Peyer's patch (tissue), 4 donors: ENCODE data around the gene EN2. TPM values are rescaled to one million over a fixed set of nuclear protein-coding genes. Genes with fewer than 3 reads are reported as not detected.

Experiments used
- DNase-seq, 3 donors: peaks; one replicate each; pipeline ENCODE4 v3.0.0-alpha.2; 2017 to 2019
- H3K27ac ChIP-seq, 4 donors: fragments of 200-600 bp; sonication (generic); one replicate each; pipeline ENCODE4 v1.5.1; 2016 to 2019
- H3K27me3 ChIP-seq, 2 donors: fragments of 200-600 bp; sonication (generic); one replicate each; pipeline ENCODE4 v1.5.1; 2019
- H3K36me3 ChIP-seq, 3 donors: fragments of 200-600 bp; sonication (generic); one replicate each; pipeline ENCODE4 v1.5.1; 2016 to 2019
- H3K4me1 ChIP-seq, 4 donors: fragments of 200-600 bp; sonication (generic); one replicate each; pipeline ENCODE4 v1.5.1; 2016 to 2019
- H3K4me3 ChIP-seq, 4 donors: fragments of 200-600 bp; sonication (generic); 1 replicate in 3 of 4; 2 replicates in 1 of 4; pipeline ENCODE4 v1.5.1; 2016 to 2019; ENCODE audit warnings: mild to moderate bottlenecking in 1 of 4
- H3K9me3 ChIP-seq, 4 donors: fragments of 200-600 bp; sonication (generic); one replicate each; pipeline ENCODE4 v1.5.1; 2016 to 2019; ENCODE audit warnings: mild to moderate bottlenecking in 1 of 4
- CTCF ChIP-seq, 6 experiments: fragments of 450-650 bp in 4 of 6; fragments of 200-600 bp in 2 of 6; sonication (generic) in 1 of 6; IDR thresholded peaks; one replicate each; pipeline ENCODE4 v1.5.1; 2017 to 2019; ENCODE audit warnings: antibody characterized with exemption in 6 of 6, mild to moderate bottlenecking in 3 of 6, moderate library complexity in 1 of 6
- POLR2A ChIP-seq, 2 donors: fragments of 450-650 bp; IDR thresholded peaks; one replicate each; pipeline ENCODE4 v1.5.1; 2017; ENCODE audit warnings: antibody characterized with exemption in 2 of 2, mild to moderate bottlenecking in 2 of 2, moderate library complexity in 2 of 2
- total RNA-seq, 4 donors: library from RNA; depleted of rRNA; stranded (reverse); fragments of >200 nt; gene quantifications; one replicate each; pipeline ENCODE4 v1.1.0, GENCODE V29; 2016

Gene EN2
- total RNA-seq, 4 donors from 2014 or later, result not detected

- H3K4me1 ChIP-seq, result peaks cover 0 to 8% (median 0%) of the 10 kb centered on the region in 4 donors
- no peak for DNase-seq
- no peaks in the 10 kb centered on the region for H3K36me3 ChIP-seq
- peaks cover 0 to 26% of the 10 kb centered on the region in 2 donors for H3K27me3 ChIP-seq
- no peak overlapping the region for H3K4me3 ChIP-seq
- TF ChIP-seq POLR2A (IDR thresholded peaks at IDR 0.05) (no peak), CTCF (IDR thresholded peaks at IDR 0.05) (no peak)
- H3K9me3 ChIP-seq, result no peaks in the 10 kb centered on the region
- no peak overlapping the region for H3K27ac ChIP-seq
Measured at GRCh38 chr7:155511702-155511996, 53.7 kb downstream of the EN2 start.

DNA sequence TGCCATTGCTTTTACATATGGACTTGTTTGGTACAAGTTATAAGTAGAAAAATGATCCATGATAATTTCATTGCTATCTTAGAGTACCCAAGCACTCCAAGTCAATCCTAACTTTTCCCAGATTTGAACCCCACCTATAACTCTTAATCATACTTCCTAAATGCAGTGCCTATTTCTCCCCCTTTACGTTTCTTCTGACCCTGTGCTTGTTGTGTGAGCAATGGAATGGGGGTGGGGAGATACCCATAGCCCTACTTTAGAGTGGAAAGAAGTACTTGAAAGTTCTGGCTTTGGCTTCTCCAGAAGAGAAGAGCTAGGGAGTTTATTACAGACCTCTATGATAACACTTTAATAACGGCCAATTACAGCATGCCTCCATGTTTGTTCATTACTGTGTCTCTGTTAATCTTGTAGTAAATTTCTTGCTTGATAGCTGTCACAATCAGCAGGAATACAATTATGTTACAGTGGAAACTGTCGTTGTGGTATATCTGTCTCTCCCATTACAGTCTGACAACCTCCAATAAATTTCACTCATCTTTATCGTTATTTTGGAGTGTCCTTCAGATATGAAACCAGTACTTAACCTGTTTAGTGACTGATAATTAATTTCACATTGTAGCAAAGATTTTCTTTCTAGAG lies 54.4 kb downstream of the EN2 start:
- no peak for DNase-seq
- Histone ChIP-seq H3K9me3 (no peaks in the 10 kb centered on the region), H3K36me3 (no peaks in the 10 kb centered on the region), H3K27me3 (peaks cover 0 to 26% of the 10 kb centered on the region in 2 donors), H3K4me3 (no peak overlapping the region), H3K4me1 (peaks cover 0 to 8% (median 0%) of the 10 kb centered on the region in 4 donors), H3K27ac (no peak overlapping the region)
- no peak for TF ChIP-seq POLR2A (IDR thresholded peaks at IDR 0.05)
- no peak for TF ChIP-seq CTCF (IDR thresholded peaks at IDR 0.05)

- no peak for DNase-seq
- Histone ChIP-seq H3K9me3 (no peaks in the 10 kb centered on the region), H3K4me1 (peaks cover 0 to 8% (median 0%) of the 10 kb centered on the region in 4 donors), H3K27ac (no peak overlapping the region), H3K36me3 (no peaks in the 10 kb centered on the region), H3K4me3 (no peak overlapping the region), H3K27me3 (peaks cover 0 to 18% of the 10 kb centered on the region in 2 donors)
- TF ChIP-seq POLR2A (IDR thresholded peaks at IDR 0.05) (no peak), CTCF (IDR thresholded peaks at IDR 0.05) (no peak)
Measured at GRCh38 chr7:155513543-155514285, 55.8 kb downstream of the EN2 start.

DNA sequence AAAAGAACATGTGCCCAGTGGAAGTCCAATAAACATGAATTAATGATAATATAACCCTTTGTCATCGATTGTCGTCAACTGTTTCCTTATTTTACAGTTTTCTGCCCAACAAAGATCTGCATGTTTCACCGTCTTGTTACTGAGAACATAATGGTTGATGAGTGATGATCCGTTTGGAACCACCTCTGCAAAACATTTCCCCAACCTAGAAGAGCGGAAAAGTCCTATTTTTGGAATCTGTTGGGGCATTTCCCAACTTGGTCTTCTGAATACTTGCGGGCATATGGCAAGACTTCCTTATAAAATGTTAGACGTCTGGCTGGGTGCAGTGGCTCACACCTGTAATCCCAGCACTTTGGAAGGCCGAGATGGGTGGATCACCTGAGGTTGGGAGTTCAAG lies 56.4 kb downstream of the EN2 start:
- H3K36me3 ChIP-seq, result no peaks in the 10 kb centered on the region
- peaks cover 0 to 8% (median 0%) of the 10 kb centered on the region in 4 donors for H3K4me1 ChIP-seq
- peaks cover 0 to 12% of the 10 kb centered on the region in 2 donors for H3K27me3 ChIP-seq
- H3K9me3 ChIP-seq, result no peaks in the 10 kb centered on the region
- H3K4me3 ChIP-seq, result no peak overlapping the region
- no peak for TF ChIP-seq CTCF (IDR thresholded peaks at IDR 0.05)
- no peak for TF ChIP-seq POLR2A (IDR thresholded peaks at IDR 0.05)
- no peak overlapping the region for H3K27ac ChIP-seq
- no peak for DNase-seq

Other genes with a start within 250 kb of the EN2 start
- gene INSIG1, start 160.3 kb upstream of the EN2 start, total RNA-seq, result 100 to 1,000 TPM in 2 of 4 donors, 10 to 100 TPM in 2; 36.3 to 147 (median 100) TPM
- gene CNPY1, start 88.4 kb downstream of the EN2 start, total RNA-seq, result under 1 TPM in 1 of 4 donors, not detected in 3; 0.40 TPM
- 100 to 1,000 TPM in 3 of 4 donors, 10 to 100 TPM in 1; 87.4 to 191 (median 123) TPM for gene RBM33, start 186.5 kb downstream of the EN2 start, total RNA-seq